GM10266 (cell line): Measurements from ENCODE around the gene DGAT2.

Experiments
- DNase-seq: peaks from one replicate; pipeline ENCODE4 v3.0.0; 2012; ENCODE audit errors: extremely low spot score
- TF ChIP-seq, protein P1 (sequence below): IDR thresholded peaks from 2 replicates; pipeline ENCODE4 v1.5.1; 2012; ENCODE audit warnings: mild to moderate bottlenecking, low read depth; ENCODE audit not compliant: control insufficient read depth, insufficient read depth; ENCODE audit errors: missing control alignments

The DGAT2 gene

GRCh38 chr11:75767793-75768111 is 826 bp upstream of the DGAT2 start:
- no peak for DNase-seq
- TF ChIP-seq, protein P1, sequence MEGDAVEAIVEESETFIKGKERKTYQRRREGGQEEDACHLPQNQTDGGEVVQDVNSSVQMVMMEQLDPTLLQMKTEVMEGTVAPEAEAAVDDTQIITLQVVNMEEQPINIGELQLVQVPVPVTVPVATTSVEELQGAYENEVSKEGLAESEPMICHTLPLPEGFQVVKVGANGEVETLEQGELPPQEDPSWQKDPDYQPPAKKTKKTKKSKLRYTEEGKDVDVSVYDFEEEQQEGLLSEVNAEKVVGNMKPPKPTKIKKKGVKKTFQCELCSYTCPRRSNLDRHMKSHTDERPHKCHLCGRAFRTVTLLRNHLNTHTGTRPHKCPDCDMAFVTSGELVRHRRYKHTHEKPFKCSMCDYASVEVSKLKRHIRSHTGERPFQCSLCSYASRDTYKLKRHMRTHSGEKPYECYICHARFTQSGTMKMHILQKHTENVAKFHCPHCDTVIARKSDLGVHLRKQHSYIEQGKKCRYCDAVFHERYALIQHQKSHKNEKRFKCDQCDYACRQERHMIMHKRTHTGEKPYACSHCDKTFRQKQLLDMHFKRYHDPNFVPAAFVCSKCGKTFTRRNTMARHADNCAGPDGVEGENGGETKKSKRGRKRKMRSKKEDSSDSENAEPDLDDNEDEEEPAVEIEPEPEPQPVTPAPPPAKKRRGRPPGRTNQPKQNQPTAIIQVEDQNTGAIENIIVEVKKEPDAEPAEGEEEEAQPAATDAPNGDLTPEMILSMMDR, result no peak

GRCh38 chr11:75768909-75769771 is 562 bp downstream of the DGAT2 start:
- DNase-seq, result no peak
- TF ChIP-seq, protein P1, result peak; percentile 0

GRCh38 chr11:75770102-75770501 is 1.5 kb downstream of the DGAT2 start:
- no peak for DNase-seq
- TF ChIP-seq, protein P1, result no peak

- TF ChIP-seq, protein P1, result no peak
- DNase-seq, result no peak
Observed at GRCh38 chr11:75771646-75772410, 3.2 kb downstream of the DGAT2 start.

- TF ChIP-seq, protein P1, result no peak
- peak; percentile 83 for DNase-seq
Observed at GRCh38 chr11:75773595-75774353, 5.2 kb downstream of the DGAT2 start.

GRCh38 chr11:75775056-75775455 is 6.5 kb downstream of the DGAT2 start:
- DNase-seq, result no peak
- TF ChIP-seq, protein P1, result no peak
